Measurements from ENCODE around the gene MGAT3. TPM values are rescaled to one million over a fixed set of nuclear protein-coding genes. Genes with fewer than 3 reads are reported as not detected.
A peak's percentile ranks its signal among the peaks of the same experiment; 100 is the strongest.

Gene MGAT3
- total and polyA plus RNA-seq, 2 of the 13 experiments (the other 11 are each of a cell fraction or from before 2014, with no cell fraction given): 0.11 to 0.15 TPM

DNA sequence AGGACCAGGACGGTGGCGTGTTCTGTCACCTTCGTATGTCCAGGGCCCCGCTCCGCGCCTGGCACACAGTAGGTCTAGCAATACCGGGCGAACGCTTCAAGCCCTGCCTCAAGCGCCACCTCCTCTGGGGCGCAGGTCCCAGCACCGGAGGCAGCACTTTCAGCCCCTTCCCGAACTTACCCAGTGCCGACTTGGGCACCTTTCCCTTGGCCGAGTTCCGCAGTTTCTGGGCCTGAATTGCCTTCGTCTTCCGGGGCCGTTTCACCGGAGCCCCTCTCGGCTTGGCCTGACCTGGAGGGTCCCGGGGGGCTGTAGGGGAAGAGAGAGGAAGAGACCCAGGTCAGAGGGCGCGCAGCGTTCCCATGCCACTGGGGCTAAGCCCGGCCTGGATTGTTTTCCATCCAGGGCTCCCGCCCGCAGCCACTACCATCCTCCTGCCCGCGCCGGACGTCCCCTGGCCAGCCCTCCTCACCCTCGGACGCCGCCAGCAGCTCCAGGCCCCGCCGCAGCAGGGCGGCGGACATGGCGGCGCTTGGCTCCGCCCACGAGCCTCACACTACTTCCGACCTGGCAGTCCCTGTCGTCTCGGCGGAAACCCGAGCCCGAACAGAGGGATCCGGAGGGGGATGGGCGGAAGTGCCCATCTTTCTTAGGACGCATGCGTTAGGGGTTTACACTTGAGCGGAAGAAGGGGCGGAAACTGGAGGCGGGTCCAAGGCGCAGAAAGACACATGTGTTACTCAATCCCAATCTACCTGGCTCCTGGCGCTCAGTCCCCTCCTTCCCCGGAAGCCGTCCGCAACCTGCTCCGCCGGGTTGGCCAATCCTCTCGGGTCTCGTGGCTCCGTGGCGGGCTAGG lies 75.6 kb downstream of the MGAT3 start, which contains the start of gene RPS19BP1 (continued):
- TF ChIP-seq, protein P1, sequence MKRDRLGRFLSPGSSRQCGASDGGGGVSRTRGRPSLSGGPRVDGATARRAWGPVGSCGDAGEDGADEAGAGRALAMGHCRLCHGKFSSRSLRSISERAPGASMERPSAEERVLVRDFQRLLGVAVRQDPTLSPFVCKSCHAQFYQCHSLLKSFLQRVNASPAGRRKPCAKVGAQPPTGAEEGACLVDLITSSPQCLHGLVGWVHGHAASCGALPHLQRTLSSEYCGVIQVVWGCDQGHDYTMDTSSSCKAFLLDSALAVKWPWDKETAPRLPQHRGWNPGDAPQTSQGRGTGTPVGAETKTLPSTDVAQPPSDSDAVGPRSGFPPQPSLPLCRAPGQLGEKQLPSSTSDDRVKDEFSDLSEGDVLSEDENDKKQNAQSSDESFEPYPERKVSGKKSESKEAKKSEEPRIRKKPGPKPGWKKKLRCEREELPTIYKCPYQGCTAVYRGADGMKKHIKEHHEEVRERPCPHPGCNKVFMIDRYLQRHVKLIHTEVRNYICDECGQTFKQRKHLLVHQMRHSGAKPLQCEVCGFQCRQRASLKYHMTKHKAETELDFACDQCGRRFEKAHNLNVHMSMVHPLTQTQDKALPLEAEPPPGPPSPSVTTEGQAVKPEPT (CRISPR knock-in tag; IDR thresholded peaks at IDR 0.05; ENCODE audit: low read depth): peak; percentile 87; the same call in 1 of the 2 replicates
- TF ChIP-seq DR1 (CRISPR knock-in tag; IDR thresholded peaks at IDR 0.05): peak; percentile 57; the same call in 1 of the 2 replicates
- no peak for TF ChIP-seq CAMTA2 (CRISPR knock-in tag; IDR thresholded peaks at IDR 0.05; ENCODE audit: borderline replicate concordance)
- TF ChIP-seq ZMYM3 (CRISPR knock-in tag; IDR thresholded peaks at IDR 0.05): no peak
- TF ChIP-seq ZNF589 (CRISPR knock-in tag; conservative IDR thresholded peaks at IDR 0.05): peak; percentile 36; the same call in 1 of the 2 replicates
- no peak for TF ChIP-seq ZFAT (CRISPR knock-in tag; conservative IDR thresholded peaks at IDR 0.05)
- TF ChIP-seq NCOA2 (CRISPR knock-in tag; IDR thresholded peaks at IDR 0.05): 0 out of 2 replicates have a peak, but pooled peaks have one; percentile 24
- peak; percentile 33; the same call in 1 of the 2 replicates for TF ChIP-seq RFX5 (IDR thresholded peaks at IDR 0.05; ENCODE audit: low read depth, low read length)
- TF ChIP-seq MAFK (conservative IDR thresholded peaks at IDR 0.05 in 1 of 2, IDR thresholded peaks at IDR 0.05 in 1 of 2; ENCODE audit: low read length in 2 of 2): no peak
- TF ChIP-seq ZNF513 (CRISPR knock-in tag; conservative IDR thresholded peaks at IDR 0.05): no peak
- TF ChIP-seq, protein P2, sequence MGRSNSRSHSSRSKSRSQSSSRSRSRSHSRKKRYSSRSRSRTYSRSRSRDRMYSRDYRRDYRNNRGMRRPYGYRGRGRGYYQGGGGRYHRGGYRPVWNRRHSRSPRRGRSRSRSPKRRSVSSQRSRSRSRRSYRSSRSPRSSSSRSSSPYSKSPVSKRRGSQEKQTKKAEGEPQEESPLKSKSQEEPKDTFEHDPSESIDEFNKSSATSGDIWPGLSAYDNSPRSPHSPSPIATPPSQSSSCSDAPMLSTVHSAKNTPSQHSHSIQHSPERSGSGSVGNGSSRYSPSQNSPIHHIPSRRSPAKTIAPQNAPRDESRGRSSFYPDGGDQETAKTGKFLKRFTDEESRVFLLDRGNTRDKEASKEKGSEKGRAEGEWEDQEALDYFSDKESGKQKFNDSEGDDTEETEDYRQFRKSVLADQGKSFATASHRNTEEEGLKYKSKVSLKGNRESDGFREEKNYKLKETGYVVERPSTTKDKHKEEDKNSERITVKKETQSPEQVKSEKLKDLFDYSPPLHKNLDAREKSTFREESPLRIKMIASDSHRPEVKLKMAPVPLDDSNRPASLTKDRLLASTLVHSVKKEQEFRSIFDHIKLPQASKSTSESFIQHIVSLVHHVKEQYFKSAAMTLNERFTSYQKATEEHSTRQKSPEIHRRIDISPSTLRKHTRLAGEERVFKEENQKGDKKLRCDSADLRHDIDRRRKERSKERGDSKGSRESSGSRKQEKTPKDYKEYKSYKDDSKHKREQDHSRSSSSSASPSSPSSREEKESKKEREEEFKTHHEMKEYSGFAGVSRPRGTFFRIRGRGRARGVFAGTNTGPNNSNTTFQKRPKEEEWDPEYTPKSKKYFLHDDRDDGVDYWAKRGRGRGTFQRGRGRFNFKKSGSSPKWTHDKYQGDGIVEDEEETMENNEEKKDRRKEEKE (IDR thresholded peaks at IDR 0.05): no peak
- peak; percentile 28; the same call in 1 of the 2 replicates for TF ChIP-seq ATF1 (CRISPR knock-in tag; IDR thresholded peaks at IDR 0.05)
- TF ChIP-seq ARID4A (CRISPR knock-in tag; IDR thresholded peaks at IDR 0.05; ENCODE audit: borderline replicate concordance): peak; percentile 87
- no peak for TF ChIP-seq ZNF652 (CRISPR knock-in tag; IDR thresholded peaks at IDR 0.05; ENCODE audit: borderline replicate concordance, low read depth)
- 0 out of 2 replicates have a peak, but pooled peaks have one; percentile 41 for TF ChIP-seq ZNF800 (CRISPR knock-in tag; IDR thresholded peaks at IDR 0.05)
